ENCODE results near the gene CENPF. TPM values are rescaled to one million over a fixed set of nuclear protein-coding genes. Genes with fewer than 3 reads are reported as not detected.

The CENPF gene
- 1 to 10 TPM; 2.2 to 2.8 TPM for total RNA-seq
- under 1 TPM; 0.02 to 0.92 TPM for polyA plus RNA-seq

GRCh38 chr1:214602764-214603657 is at the start of gene CENPF:
Gene CENPF, plus strand, starts transcription at chr1:214603195. Its CDS starts 10,560 bp downstream, at chr1:214613755.
- H3K4me1 ChIP-seq (ENCODE audit: insufficient read depth, low read length), result peaks cover 7% of the 10 kb centered on the region
- peak; percentile 93 to 96 (median 95) for DNase-seq
- CTCF ChIA-PET (ENCODE audit: partially characterized antibody), result interaction anchor here (1.0 kb wide), 1 partner anchor 341 kb away, joined by 3 read pairs; no protein-coding TSS in a partner anchor
- no peaks in the 10 kb centered on the region for H3K27me3 Mint-ChIP-seq
- POLR2A ChIA-PET (ENCODE audit: partially characterized antibody), result interaction anchor here (1.0 to 1.5 kb wide), 2 partner anchors 38 to 175 kb away, joined by 3 read pairs; no protein-coding TSS in a partner anchor
- peaks cover 9 to 25% (median 16%) of the 10 kb centered on the region in 4 donors for H3K4me1 Mint-ChIP-seq
- H3K27me3 ChIP-seq (ENCODE audit: insufficient read depth, low read length), result no peaks in the 10 kb centered on the region
- H3K9me3 ChIP-seq (ENCODE audit: control insufficient read depth in 1 of 2, low read length in 2 of 2), result no peaks in the 10 kb centered on the region
- peak within 1 kb of the TSS; percentile 69 to 94 (median 90) for H3K27ac Mint-ChIP-seq
- H3K4me3 Mint-ChIP-seq, result peak within 1 kb of the TSS; percentile 88 to 98 (median 96)
- H3K9me3 Mint-ChIP-seq, result no peaks in the 10 kb centered on the region
- no peak within 1 kb of the TSS for H3K27ac ChIP-seq (ENCODE audit: low read depth, low read length)
- H3K4me3 ChIP-seq (ENCODE audit: low read length in 2 of 2), result peak within 1 kb of the TSS; percentile 43 to 59
- H3K36me3 ChIP-seq (ENCODE audit: insufficient read depth, low read length), result no peaks in the 10 kb centered on the region
- intact Hi-C loops (cut with micrococcal nuclease), result loop anchor here (2.0 to 5.0 kb wide), 3 partner anchors 26 to 321 kb away; partner anchors contain the start of gene SMYD2
- H3K36me3 Mint-ChIP-seq, result peaks cover 0 to 2% of the 10 kb centered on the region in 2 donors

- POLR2A ChIA-PET (ENCODE audit: partially characterized antibody), result no interaction called here
- DNase-seq, result no peak
- Histone ChIP-seq H3K9me3 (ENCODE audit: control insufficient read depth in 1 of 2, low read length in 2 of 2) (no peaks in the 10 kb centered on the region), H3K36me3 (ENCODE audit: insufficient read depth, low read length) (no peaks in the 10 kb centered on the region), H3K27ac (ENCODE audit: low read depth, low read length) (no peak overlapping the region), H3K27me3 (ENCODE audit: insufficient read depth, low read length) (no peaks in the 10 kb centered on the region), H3K4me1 (ENCODE audit: insufficient read depth, low read length) (no peaks in the 10 kb centered on the region), H3K4me3 (ENCODE audit: low read length in 2 of 2) (no peak overlapping the region)
- Mint-ChIP-seq H3K36me3 (no peaks in the 10 kb centered on the region), H3K4me1 (no peaks in the 10 kb centered on the region), H3K4me3 (no peak overlapping the region), H3K27ac (peak overlapping the region in 1 of 7 donors; percentile 18), H3K9me3 (no peaks in the 10 kb centered on the region), H3K27me3 (peaks cover 21 to 31% of the 10 kb centered on the region in 2 donors)
- intact Hi-C loops (cut with micrococcal nuclease), result no loop called here
- CTCF ChIA-PET (ENCODE audit: partially characterized antibody), result interaction anchor here (1.4 kb wide), 1 partner anchor 11 kb away, joined by 3 read pairs; no protein-coding TSS in a partner anchor
Measured at GRCh38 chr1:214557952-214558735, 44.9 kb upstream of the CENPF start.

GRCh38 chr1:214563881-214564280 is 39.1 kb upstream of the CENPF start:
- ChIA-PET POLR2A (ENCODE audit: partially characterized antibody) (no interaction called here), CTCF (ENCODE audit: partially characterized antibody) (no interaction called here)
- DNase-seq, result no peak
- Histone ChIP-seq H3K27me3 (ENCODE audit: insufficient read depth, low read length) (no peaks in the 10 kb centered on the region), H3K4me3 (ENCODE audit: low read length in 2 of 2) (no peak overlapping the region), H3K9me3 (ENCODE audit: control insufficient read depth in 1 of 2, low read length in 2 of 2) (no peaks in the 10 kb centered on the region), H3K36me3 (ENCODE audit: insufficient read depth, low read length) (no peaks in the 10 kb centered on the region), H3K4me1 (ENCODE audit: insufficient read depth, low read length) (no peaks in the 10 kb centered on the region), H3K27ac (ENCODE audit: low read depth, low read length) (no peak overlapping the region)
- Mint-ChIP-seq H3K4me3 (peak overlapping the region in 1 of 8 donors; percentile 13), H3K27me3 (peaks cover 14 to 20% of the 10 kb centered on the region in 2 donors), H3K4me1 (no peaks in the 10 kb centered on the region), H3K36me3 (no peaks in the 10 kb centered on the region), H3K27ac (no peak overlapping the region), H3K9me3 (no peaks in the 10 kb centered on the region)
- intact Hi-C loops (cut with micrococcal nuclease), result no loop called here

- Mint-ChIP-seq H3K27me3 (peaks cover 16% of the 10 kb centered on the region in 2 donors), H3K4me1 (no peaks in the 10 kb centered on the region), H3K9me3 (no peaks in the 10 kb centered on the region), H3K36me3 (no peaks in the 10 kb centered on the region), H3K4me3 (no peak overlapping the region), H3K27ac (no peak overlapping the region)
- no peak for DNase-seq
- Histone ChIP-seq H3K27me3 (ENCODE audit: insufficient read depth, low read length) (no peaks in the 10 kb centered on the region), H3K9me3 (ENCODE audit: control insufficient read depth in 1 of 2, low read length in 2 of 2) (no peaks in the 10 kb centered on the region), H3K36me3 (ENCODE audit: insufficient read depth, low read length) (no peaks in the 10 kb centered on the region), H3K27ac (ENCODE audit: low read depth, low read length) (no peak overlapping the region), H3K4me1 (ENCODE audit: insufficient read depth, low read length) (no peaks in the 10 kb centered on the region), H3K4me3 (ENCODE audit: low read length in 2 of 2) (no peak overlapping the region)
- ChIA-PET CTCF (ENCODE audit: partially characterized antibody) (no interaction called here), POLR2A (ENCODE audit: partially characterized antibody) (no interaction called here)
- intact Hi-C loops (cut with micrococcal nuclease), result no loop called here
Measured at GRCh38 chr1:214565310-214565709, 37.7 kb upstream of the CENPF start.

- no peak for DNase-seq
- H3K27me3 ChIP-seq (ENCODE audit: insufficient read depth, low read length), result no peaks in the 10 kb centered on the region
- no peaks in the 10 kb centered on the region for H3K4me1 ChIP-seq (ENCODE audit: insufficient read depth, low read length)
- no peaks in the 10 kb centered on the region for H3K36me3 ChIP-seq (ENCODE audit: insufficient read depth, low read length)
- Mint-ChIP-seq H3K4me1 (no peaks in the 10 kb centered on the region), H3K36me3 (no peaks in the 10 kb centered on the region), H3K9me3 (no peaks in the 10 kb centered on the region), H3K4me3 (no peak overlapping the region), H3K27ac (no peak overlapping the region), H3K27me3 (peaks cover 12 to 14% of the 10 kb centered on the region in 2 donors)
- no peaks in the 10 kb centered on the region for H3K9me3 ChIP-seq (ENCODE audit: control insufficient read depth in 1 of 2, low read length in 2 of 2)
- intact Hi-C loops (cut with micrococcal nuclease), result no loop called here
- CTCF ChIA-PET (ENCODE audit: partially characterized antibody), result interaction anchor here (1.0 kb wide), 1 partner anchor 10 kb away, joined by 3 read pairs; no protein-coding TSS in a partner anchor
- H3K4me3 ChIP-seq (ENCODE audit: low read length in 2 of 2), result no peak overlapping the region
- POLR2A ChIA-PET (ENCODE audit: partially characterized antibody), result no interaction called here
- H3K27ac ChIP-seq (ENCODE audit: low read depth, low read length), result no peak overlapping the region
Measured at GRCh38 chr1:214566158-214567104, 36.6 kb upstream of the CENPF start.

- Mint-ChIP-seq H3K27ac (peak overlapping the region in 1 of 7 donors; percentile 59), H3K27me3 (peaks cover 6 to 7% of the 10 kb centered on the region in 2 donors), H3K36me3 (no peaks in the 10 kb centered on the region), H3K4me1 (no peaks in the 10 kb centered on the region), H3K9me3 (no peaks in the 10 kb centered on the region), H3K4me3 (no peak overlapping the region)
- H3K4me1 ChIP-seq (ENCODE audit: insufficient read depth, low read length), result no peaks in the 10 kb centered on the region
- ChIA-PET CTCF (ENCODE audit: partially characterized antibody) (no interaction called here), POLR2A (ENCODE audit: partially characterized antibody) (no interaction called here)
- no peak overlapping the region for H3K4me3 ChIP-seq (ENCODE audit: low read length in 2 of 2)
- H3K27me3 ChIP-seq (ENCODE audit: insufficient read depth, low read length), result no peaks in the 10 kb centered on the region
- DNase-seq, result no peak
- no peak overlapping the region for H3K27ac ChIP-seq (ENCODE audit: low read depth, low read length)
- no peaks in the 10 kb centered on the region for H3K36me3 ChIP-seq (ENCODE audit: insufficient read depth, low read length)
- H3K9me3 ChIP-seq (ENCODE audit: control insufficient read depth in 1 of 2, low read length in 2 of 2), result no peaks in the 10 kb centered on the region
- intact Hi-C loops (cut with micrococcal nuclease), result no loop called here
Measured at GRCh38 chr1:214567481-214567980, 35.5 kb upstream of the CENPF start.
